ENCODE results near the gene CHST12. TPM values are rescaled to one million over a fixed set of nuclear protein-coding genes. Genes with fewer than 3 reads are reported as not detected.

Gene CHST12
- total RNA-seq, 1 donor from 2014 or later = 22.4 TPM

- H3K27me3 Mint-ChIP-seq = no peaks in the 10 kb centered on the region
- peaks cover 23% of the 10 kb centered on the region for H3K4me1 Mint-ChIP-seq (ENCODE audit: unreplicated experiment)
- H3K4me3 Mint-ChIP-seq = no peak overlapping the region
- peak overlapping the region; percentile 30 for H3K27ac Mint-ChIP-seq
- no peaks in the 10 kb centered on the region for H3K9me3 Mint-ChIP-seq
- peaks cover 21% of the 10 kb centered on the region for H3K36me3 Mint-ChIP-seq
- DNase-seq (ENCODE audit: extremely low spot score, unreplicated experiment) = no peak
- TF ChIP-seq CTCF (conservative IDR thresholded peaks at IDR 0.05) = no peak
Observed at GRCh38 chr7:2437136-2437535, 33.7 kb downstream of the CHST12 start.

GRCh38 chr7:2437537-2438148, 34.2 kb downstream of the CHST12 start:
- Mint-ChIP-seq H3K4me3 (no peak overlapping the region), H3K27me3 (no peaks in the 10 kb centered on the region), H3K4me1 (ENCODE audit: unreplicated experiment) (peaks cover 23% of the 10 kb centered on the region), H3K27ac (peak overlapping the region; percentile 30), H3K9me3 (no peaks in the 10 kb centered on the region), H3K36me3 (peaks cover 21% of the 10 kb centered on the region)
- no peak for DNase-seq (ENCODE audit: extremely low spot score, unreplicated experiment)
- no peak for TF ChIP-seq CTCF (conservative IDR thresholded peaks at IDR 0.05)

GRCh38 chr7:2438186-2438585, 34.8 kb downstream of the CHST12 start:
- no peak for TF ChIP-seq CTCF (conservative IDR thresholded peaks at IDR 0.05)
- Mint-ChIP-seq H3K4me3 (no peak overlapping the region), H3K36me3 (peaks cover 21% of the 10 kb centered on the region), H3K4me1 (ENCODE audit: unreplicated experiment) (peaks cover 23% of the 10 kb centered on the region), H3K9me3 (no peaks in the 10 kb centered on the region), H3K27me3 (no peaks in the 10 kb centered on the region), H3K27ac (peak overlapping the region; percentile 88)
- DNase-seq (ENCODE audit: extremely low spot score, unreplicated experiment) = no peak

GRCh38 chr7:2438775-2439174, 35.4 kb downstream of the CHST12 start:
- DNase-seq (ENCODE audit: extremely low spot score, unreplicated experiment) = no peak
- H3K27me3 Mint-ChIP-seq = no peaks in the 10 kb centered on the region
- H3K4me1 Mint-ChIP-seq (ENCODE audit: unreplicated experiment) = peaks cover 23% of the 10 kb centered on the region
- TF ChIP-seq CTCF (conservative IDR thresholded peaks at IDR 0.05) = no peak
- peak overlapping the region; percentile 88 for H3K27ac Mint-ChIP-seq
- H3K36me3 Mint-ChIP-seq = peaks cover 18% of the 10 kb centered on the region
- H3K4me3 Mint-ChIP-seq = peak overlapping the region; percentile 57
- H3K9me3 Mint-ChIP-seq = no peaks in the 10 kb centered on the region

DNA sequence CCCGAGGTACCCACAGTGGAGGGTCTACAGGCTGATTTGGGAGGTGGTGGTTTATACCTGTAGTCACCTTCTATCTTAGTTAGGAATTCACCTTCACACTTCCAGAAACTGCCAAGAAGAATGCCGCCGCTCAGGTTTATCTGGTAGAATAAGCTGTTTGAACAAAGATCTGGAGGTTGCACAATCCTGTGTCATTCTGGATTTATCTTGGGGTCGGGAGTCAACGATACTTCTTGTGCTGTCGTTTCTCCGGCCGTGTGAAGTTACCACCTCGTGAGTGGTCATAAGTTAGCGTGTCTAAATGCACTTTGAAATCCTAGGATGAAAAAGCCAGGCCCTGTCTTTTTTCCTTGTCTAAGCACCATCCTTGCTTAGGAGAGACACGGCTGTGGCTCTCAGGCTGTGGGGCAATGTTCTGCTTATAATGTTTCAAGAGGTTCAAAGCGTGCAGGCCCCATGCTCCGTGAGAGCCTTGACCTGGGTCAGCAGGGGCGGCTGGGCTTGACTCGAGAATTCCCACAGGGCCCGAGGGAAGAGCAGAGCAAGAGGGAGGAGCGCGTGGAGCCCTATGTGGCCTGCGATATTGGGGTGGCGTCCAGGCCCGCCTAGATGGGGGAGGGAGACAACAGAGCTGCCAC, 37.3 kb downstream of the CHST12 start:
- H3K27me3 Mint-ChIP-seq = no peaks in the 10 kb centered on the region
- peaks cover 10% of the 10 kb centered on the region for H3K36me3 Mint-ChIP-seq
- DNase-seq (ENCODE audit: extremely low spot score, unreplicated experiment) = no peak
- H3K4me3 Mint-ChIP-seq = peak overlapping the region; percentile 80
- no peak for TF ChIP-seq CTCF (conservative IDR thresholded peaks at IDR 0.05)
- peak overlapping the region; percentile 96 for H3K27ac Mint-ChIP-seq
- no peaks in the 10 kb centered on the region for H3K9me3 Mint-ChIP-seq
- peaks cover 23% of the 10 kb centered on the region for H3K4me1 Mint-ChIP-seq (ENCODE audit: unreplicated experiment)
